PC-3 (cell line): ENCODE results near the gene USP48. TPM values are rescaled to one million over a fixed set of nuclear protein-coding genes. Genes with fewer than 3 reads are reported as not detected.
A peak's percentile ranks its signal among the peaks of the same experiment; 100 is the strongest.

Experiments
- ATAC-seq: fragments of 200-7000 bp; cut with Tn5 transposase; 2 replicates; pipeline ENCODE4 v1.9.1; 2020; ENCODE audit warnings: mild to moderate bottlenecking, moderate library complexity
- BruUV-seq: library from RNA; stranded (reverse); fragments of 400-500 nt; replicated peaks from 2 replicates; lab custom pipeline; 2021; lab: Mats Ljungman, UMichigan
- CTCF ChIA-PET: fragments of 300-600 bp; sonication (Branson Sonifier 250); formaldehyde crosslinking; loops from one replicate; lab custom pipeline; 2022; ENCODE audit warnings: antibody characterized with exemption; lab: Charles Lee
- POLR2A ChIA-PET: fragments of 300-600 bp; sonication (Branson Sonifier 250); formaldehyde crosslinking; loops from one replicate; lab custom pipeline; 2022; ENCODE audit warnings: antibody characterized with exemption; ENCODE audit not compliant: unreplicated experiment; lab: Charles Lee
- DNase-seq: peaks from one replicate; pipeline ENCODE4 v3.0.0-alpha.2; 2015
- H2AFZ ChIP-seq: fragments of 300-600 bp; sonication (generic); 2 replicates; pipeline ENCODE4 v1.6.0; 2016; ENCODE audit warnings: antibody characterized with exemption, low read length
- H3F3A ChIP-seq: fragments of 300-600 bp; sonication (generic); one replicate; pipeline ENCODE4 v1.6.0; 2017; ENCODE audit warnings: antibody characterized with exemption, low read length, control low read depth, mild to moderate bottlenecking; ENCODE audit not compliant: unreplicated experiment
- H3K27ac ChIP-seq: fragments of 300-600 bp; sonication (generic); 2 replicates; pipeline ENCODE4 v1.5.1; 2016; ENCODE audit warnings: mild to moderate bottlenecking, low read length
- H3K27me3 ChIP-seq: fragments of 300-600 bp; sonication (generic); 2 replicates; pipeline ENCODE4 v1.6.1; 2016; ENCODE audit warnings: low read length, mixed read lengths
- H3K36me3 ChIP-seq: fragments of 300-600 bp; sonication (generic); 2 replicates; pipeline ENCODE4 v1.6.1; 2016; ENCODE audit warnings: low read depth, mixed run types, low read length, mixed read lengths
- H3K4me1 ChIP-seq: fragments of 300-600 bp; sonication (generic); 2 replicates; pipeline ENCODE4 v1.5.1; 2016; ENCODE audit warnings: low read length; ENCODE audit not compliant: insufficient read depth
- H3K4me2 ChIP-seq: fragments of 300-600 bp; sonication (generic); 2 replicates; pipeline ENCODE4 v1.6.0; 2016; ENCODE audit warnings: low read length
- H3K4me3 ChIP-seq: fragments of 300-600 bp; sonication (generic); 2 replicates; pipeline ENCODE4 v1.5.1; 2016; ENCODE audit warnings: mild to moderate bottlenecking, low read length, mixed read lengths
- H3K79me2 ChIP-seq: fragments of 300-600 bp; sonication (generic); 2 replicates; pipeline ENCODE4 v1.6.1; 2017; ENCODE audit warnings: low read length, mixed read lengths
- H3K9ac ChIP-seq: fragments of 300-600 bp; sonication (generic); 2 replicates; pipeline ENCODE4 v1.6.0; 2016; ENCODE audit warnings: mild to moderate bottlenecking, low read length
- H3K9me2 ChIP-seq: fragments of 300-600 bp; sonication (generic); replicated peaks from 2 replicates; pipeline ENCODE4 v1.6.1; 2016; ENCODE audit warnings: mixed run types, low read length, mixed read lengths
- H3K9me3 ChIP-seq: fragments of 300-600 bp; sonication (generic); 2 replicates; pipeline ENCODE4 v1.6.1; 2016; ENCODE audit warnings: low read length, mixed read lengths
- H4K20me1 ChIP-seq: fragments of 300-600 bp; sonication (generic); 2 replicates; pipeline ENCODE4 v1.6.1; 2016; ENCODE audit warnings: low read length, mixed read lengths
- CTCF ChIP-seq: fragments of 300-600 bp; sonication (generic); conservative IDR thresholded peaks from 2 replicates; pipeline ENCODE4 v1.5.1; 2017; ENCODE audit warnings: antibody characterized with exemption, low read depth, mild to moderate bottlenecking, low read length
- EZH2 ChIP-seq: fragments of 300-600 bp; sonication (generic); IDR thresholded peaks from one replicate; pipeline ENCODE4 v1.6.1; 2017; ENCODE audit warnings: antibody characterized with exemption, mild to moderate bottlenecking, low read length; ENCODE audit not compliant: unreplicated experiment
- EZH2phosphoT487 ChIP-seq: fragments of 300-600 bp; sonication (generic); IDR thresholded peaks from 2 replicates; pipeline ENCODE4 v1.6.1; 2018; ENCODE audit warnings: mild to moderate bottlenecking, antibody characterized with exemption, low read length, borderline replicate concordance
- intact Hi-C: fragments of 100-400 bp; cut with micrococcal nuclease; formaldehyde crosslinking; loops from 2 replicates; pipeline ENCODE4 v1.9.0; 2023
- total RNA-seq: library from RNA; depleted of rRNA; stranded (reverse); fragments of >200 nt; gene quantifications from 2 replicates; pipeline ENCODE4 v1.2.3, GENCODE V29; 2014

USP48 gene
- total RNA-seq, 1 experiment from 2014 or later: 33.3 TPM

GRCh38 chr1:21763694-21764419, 19.1 kb downstream of the USP48 start:
- Histone ChIP-seq H3K9ac (no peak overlapping the region), H3K27ac (peak overlapping the region; percentile 68), H3K27me3 (no peaks in the 10 kb centered on the region), H2AFZ (no peak overlapping the region), H3K4me1 (peaks cover 30% of the 10 kb centered on the region), H3K79me2 (peaks cover 90% of the 10 kb centered on the region), H3K36me3 (no peaks in the 10 kb centered on the region), H3F3A (no peaks in the 10 kb centered on the region), H3K9me3 (no peaks in the 10 kb centered on the region), H3K9me2 (no peaks in the 10 kb centered on the region), H4K20me1 (0 out of 2 replicates have a peak, but pooled peaks cover 9% of the 10 kb centered on the region), H3K4me2 (no peak overlapping the region), H3K4me3 (no peak overlapping the region)
- DNase-seq (no peak), ATAC-seq (no peak)
- ChIA-PET POLR2A (interaction anchor here (0.6 kb wide), 1 partner anchor 9 kb away, joined by 3 read pairs; no protein-coding TSS in a partner anchor), CTCF (interaction anchor here (0.9 kb wide), 1 partner anchor 19 kb away, joined by 4 read pairs; the partner anchor contains the start of gene USP48)
- intact Hi-C loops: no loop called here
- no peak for TF ChIP-seq EZH2phosphoT487
- TF ChIP-seq EZH2: no peak
- no peak for TF ChIP-seq CTCF
- BruUV-seq: no TSS peak

- Histone ChIP-seq H3K9me3 (no peaks in the 10 kb centered on the region), H3F3A (no peaks in the 10 kb centered on the region), H3K9ac (no peak overlapping the region), H3K36me3 (no peaks in the 10 kb centered on the region), H3K4me3 (no peak overlapping the region), H3K4me2 (no peak overlapping the region), H3K9me2 (no peaks in the 10 kb centered on the region), H2AFZ (no peak overlapping the region), H3K27ac (no peak overlapping the region), H3K4me1 (peaks cover 30% of the 10 kb centered on the region), H3K79me2 (peaks cover 90% of the 10 kb centered on the region), H4K20me1 (0 out of 2 replicates have a peak, but pooled peaks cover 9% of the 10 kb centered on the region), H3K27me3 (no peaks in the 10 kb centered on the region)
- BruUV-seq: no TSS peak
- ATAC-seq: no peak
- ChIA-PET CTCF (no interaction called here), POLR2A (no interaction called here)
- DNase-seq: no peak
- TF ChIP-seq EZH2 (no peak), CTCF (no peak), EZH2phosphoT487 (no peak)
- intact Hi-C loops: no loop called here
Observed at GRCh38 chr1:21763236-21763635, 19.7 kb downstream of the USP48 start.

- Histone ChIP-seq H4K20me1 (0 out of 2 replicates have a peak, but pooled peaks cover 9% of the 10 kb centered on the region), H3K4me3 (no peak overlapping the region), H3K4me1 (peaks cover 30% of the 10 kb centered on the region), H2AFZ (no peak overlapping the region), H3K27ac (no peak overlapping the region), H3K4me2 (no peak overlapping the region), H3K27me3 (no peaks in the 10 kb centered on the region), H3K9ac (no peak overlapping the region), H3K36me3 (0 out of 2 replicates have a peak, but pooled peaks cover 4% of the 10 kb centered on the region), H3F3A (no peaks in the 10 kb centered on the region), H3K9me2 (no peaks in the 10 kb centered on the region), H3K79me2 (peaks cover 88% of the 10 kb centered on the region), H3K9me3 (no peaks in the 10 kb centered on the region)
- DNase-seq (no peak), ATAC-seq (no peak)
- ChIA-PET POLR2A (no interaction called here), CTCF (no interaction called here)
- no TSS peak for BruUV-seq
- intact Hi-C loops: no loop called here
- TF ChIP-seq EZH2: no peak
- no peak for TF ChIP-seq EZH2phosphoT487
- TF ChIP-seq CTCF: no peak
Observed at GRCh38 chr1:21762022-21762404, 20.9 kb downstream of the USP48 start.
